SIG-M5 treated with dmso at 0.1 percent for 504 hours (cell line): ENCODE measurements around the gene FARP1.
"Not testable (repeated sequence)": the region's sequence is repeated elsewhere in the genome, so short reads cannot be mapped to it uniquely, and the experiment has no call there.

ENCODE experiments used
- DNase-seq: peaks from one replicate; lab custom pipeline; 2025; ENCODE audit not compliant: unreplicated experiment; lab: John Stamatoyannopoulos, UW

The FARP1 gene

GRCh38 chr13:98258226-98258625 lies 115.3 kb downstream of the FARP1 start:
- no peak for DNase-seq

DNA sequence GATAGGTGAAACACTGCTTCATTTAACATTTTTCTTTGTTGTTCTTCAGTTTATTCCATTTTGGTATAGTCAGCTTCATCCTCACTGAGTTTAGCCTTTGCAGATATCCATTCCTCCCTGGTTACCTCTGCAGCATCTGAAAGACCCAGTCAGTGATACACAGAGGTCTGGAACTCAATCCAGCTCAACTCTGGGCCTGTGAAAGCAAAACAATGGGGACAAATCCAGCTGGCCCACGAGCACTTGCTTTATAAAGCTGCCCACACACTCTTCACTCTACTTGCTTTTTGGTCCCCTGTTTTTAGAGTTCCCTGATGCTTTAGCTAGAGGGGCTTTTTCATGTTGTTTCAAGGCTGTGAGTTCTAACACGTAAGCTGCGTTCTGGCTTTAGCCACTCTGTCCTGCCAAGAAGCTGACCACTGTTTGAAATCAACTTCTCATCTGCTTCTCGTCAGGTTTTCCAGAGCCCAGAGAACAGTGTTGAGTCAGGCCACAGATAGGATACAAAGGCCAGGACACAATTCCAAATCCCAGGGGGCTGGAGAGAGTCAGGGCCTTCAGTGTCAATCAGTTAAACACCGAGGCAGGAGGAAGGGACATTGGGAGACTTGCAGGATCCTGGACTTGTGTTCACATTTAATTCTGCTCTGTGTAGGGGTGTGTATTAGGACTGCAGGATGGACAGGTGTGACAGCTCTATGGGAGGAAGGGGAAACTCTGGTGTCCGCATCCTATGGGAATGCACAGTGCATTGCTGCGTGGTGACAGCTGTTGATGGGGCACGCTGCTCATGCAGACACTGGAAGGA lies 117.7 kb downstream of the FARP1 start:
- DNase-seq: no peak

DNA sequence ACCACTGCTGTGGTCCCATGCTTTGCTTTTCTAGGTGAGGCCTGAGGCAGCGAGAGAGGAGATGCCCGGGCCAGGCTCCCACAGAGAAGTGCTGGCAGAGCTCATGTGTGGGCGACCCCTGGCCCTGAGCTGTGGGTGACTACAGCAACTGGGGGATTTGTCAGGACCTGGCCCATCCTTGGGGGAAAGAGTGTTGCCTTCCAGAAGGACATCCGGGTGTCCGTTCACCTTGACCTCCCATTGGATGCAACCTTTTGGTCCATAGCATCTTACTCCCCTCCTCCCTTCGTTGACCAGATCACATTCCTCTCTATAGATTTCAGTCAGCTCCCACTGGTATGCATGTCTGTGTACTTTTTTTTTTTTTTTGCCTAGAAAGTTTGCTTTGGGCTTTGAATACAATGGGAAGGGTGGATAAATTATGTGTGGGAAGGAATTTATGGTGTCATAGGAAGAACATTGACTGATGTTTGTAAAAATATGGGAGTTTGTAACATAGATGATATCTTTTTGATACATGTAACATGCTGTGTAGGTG lies 118.3 kb downstream of the FARP1 start:
- DNase-seq: no peak

DNA sequence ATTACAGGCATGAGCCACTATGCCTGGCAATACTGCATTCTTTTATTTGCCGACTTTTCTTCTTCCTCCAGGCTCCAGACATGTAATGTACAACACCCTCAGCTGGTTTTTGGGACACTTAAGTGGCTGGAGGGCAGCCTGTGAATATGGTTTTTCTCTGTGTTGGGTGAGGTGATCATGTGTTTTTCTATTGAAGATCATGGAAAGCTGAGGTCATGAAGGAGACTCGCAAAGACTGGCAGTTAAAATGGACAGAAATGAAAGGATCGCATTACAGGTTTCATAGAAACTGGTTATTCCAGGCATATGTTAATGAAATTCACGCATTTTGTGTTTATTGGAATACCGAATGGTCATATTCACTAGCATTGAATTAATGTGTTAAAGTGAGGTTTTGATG lies 119.4 kb downstream of the FARP1 start:
- DNase-seq: no peak

- no peak for DNase-seq
Observed at GRCh38 chr13:98263841-98264240, 120.9 kb downstream of the FARP1 start.

- DNase-seq: no peak
Observed at GRCh38 chr13:98264877-98265276, 122.0 kb downstream of the FARP1 start.

DNA sequence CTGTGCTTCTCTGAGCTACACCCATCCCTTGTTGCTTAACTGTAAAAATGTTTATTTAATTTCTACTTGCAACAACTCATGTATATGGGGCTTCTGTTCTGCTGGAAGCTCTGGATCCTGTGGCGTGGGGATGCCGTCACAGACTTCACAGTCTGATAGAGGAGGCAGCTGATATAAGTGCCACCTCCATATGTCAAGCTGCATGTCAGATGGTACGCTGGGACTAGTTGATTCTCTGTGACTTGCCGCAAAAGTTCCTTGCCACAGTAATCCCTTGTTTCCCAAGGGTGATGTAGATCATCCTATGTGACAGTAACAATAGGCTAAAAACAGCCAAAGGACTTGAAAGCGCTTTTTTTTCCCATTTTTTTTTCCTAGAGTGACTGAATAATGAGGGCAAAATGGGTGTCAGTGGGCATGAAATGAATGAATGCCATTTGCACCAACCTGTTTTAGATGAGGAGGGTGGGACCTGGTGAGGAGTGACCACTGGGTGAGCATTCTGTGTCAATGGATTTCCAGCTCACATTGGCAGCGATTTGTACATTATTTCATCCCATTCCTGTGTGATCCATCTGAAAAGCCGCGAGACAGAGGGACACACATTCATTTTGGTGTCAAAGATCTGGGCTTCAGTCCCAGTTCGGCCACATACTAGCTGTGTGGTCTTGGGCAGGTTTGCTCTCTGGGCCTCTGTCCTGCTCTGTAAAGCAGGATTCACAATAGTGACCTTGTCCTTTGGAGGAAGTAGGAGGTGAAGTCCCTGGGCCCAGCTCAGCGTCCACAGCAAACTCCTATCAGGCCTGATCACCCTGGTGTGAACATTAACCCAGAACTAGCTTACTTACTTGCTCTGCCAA lies 123.0 kb downstream of the FARP1 start:
- no peak for DNase-seq

DNA sequence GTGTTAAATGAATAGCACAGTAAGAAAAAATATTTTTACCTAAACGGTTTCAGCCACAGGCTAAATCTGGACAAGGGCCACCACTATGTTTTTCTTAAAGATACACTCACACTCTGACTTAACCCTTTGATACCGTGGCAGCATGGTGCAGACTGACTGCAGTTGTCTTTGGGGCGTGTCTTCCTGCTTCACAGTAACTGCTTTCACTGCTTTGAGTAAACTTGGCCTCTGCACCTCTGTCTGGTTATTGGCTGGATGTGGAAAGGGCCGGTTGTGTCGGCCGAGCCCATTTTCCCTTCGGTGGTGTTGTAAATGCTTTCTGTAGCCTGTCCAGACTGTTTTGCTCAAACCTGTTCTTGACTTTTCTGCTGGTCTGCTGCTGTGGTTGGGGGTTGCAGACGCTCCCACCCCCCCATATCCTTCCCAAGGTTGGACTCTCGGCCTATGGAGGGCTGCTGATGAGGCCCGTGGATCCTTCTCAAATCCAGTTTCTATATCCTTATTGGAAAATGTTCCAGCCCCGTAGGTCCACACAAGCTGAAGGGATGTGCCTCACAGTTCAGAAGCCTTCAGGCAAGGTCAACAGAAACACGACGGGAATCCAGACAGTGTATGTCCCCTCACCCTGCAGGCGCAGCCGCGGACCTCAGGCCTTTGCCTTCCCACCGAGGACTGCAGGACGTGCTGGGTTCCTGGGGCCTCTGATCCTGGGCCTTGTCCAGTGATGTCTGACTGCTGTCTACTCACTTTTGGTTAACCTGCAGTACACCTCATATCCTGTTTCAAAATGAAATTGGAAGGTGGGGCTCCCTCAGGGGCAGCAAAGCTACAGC lies 124.4 kb downstream of the FARP1 start:
- DNase-seq: no peak

DNA sequence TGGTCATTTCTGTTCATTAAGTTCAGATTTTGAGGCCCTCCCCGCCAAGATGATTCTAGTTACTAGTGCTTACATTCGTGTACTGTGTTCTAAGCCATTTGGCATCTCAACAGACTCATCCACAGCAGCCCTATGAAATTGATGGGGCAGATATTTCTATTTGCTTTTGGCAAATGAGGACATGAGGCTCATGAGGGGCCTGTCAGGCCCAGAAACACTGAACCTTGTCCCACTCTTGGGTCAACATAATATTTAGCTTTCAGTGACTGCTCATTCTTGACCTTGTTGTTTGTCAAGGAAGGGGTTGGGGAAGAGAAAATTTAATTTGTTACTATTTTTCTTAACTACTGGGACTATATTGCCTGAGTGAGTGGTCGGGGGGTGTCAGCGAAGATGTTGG lies 126.5 kb downstream of the FARP1 start:
- DNase-seq: no peak

GRCh38 chr13:98270819-98271218 lies 127.9 kb downstream of the FARP1 start:
- DNase-seq: no peak

- DNase-seq: not testable (repeated sequence)
Observed at GRCh38 chr13:98271646-98272045, 128.8 kb downstream of the FARP1 start.

DNA sequence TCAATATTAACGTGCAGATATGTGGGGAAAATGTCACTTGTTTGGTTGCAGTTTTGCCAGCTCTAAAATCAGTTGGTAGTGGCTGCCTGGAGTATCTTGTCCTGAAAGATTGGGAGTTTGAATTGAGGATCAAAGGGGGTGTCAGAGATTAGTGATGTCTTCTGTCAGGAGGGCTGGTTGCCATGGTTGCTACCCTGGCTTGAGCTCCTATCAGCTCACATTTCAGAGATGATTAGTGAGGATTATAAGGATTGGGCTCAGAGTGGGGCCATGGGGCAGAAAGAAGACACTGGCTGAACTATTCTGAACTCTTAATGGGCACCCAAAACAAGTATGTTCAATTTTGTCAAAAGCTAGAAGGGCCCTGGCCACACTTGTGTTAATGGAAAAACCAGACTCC lies 129.7 kb downstream of the FARP1 start:
- no peak for DNase-seq

GRCh38 chr13:98273067-98273823 lies 130.4 kb downstream of the FARP1 start:
- no peak for DNase-seq

DNA sequence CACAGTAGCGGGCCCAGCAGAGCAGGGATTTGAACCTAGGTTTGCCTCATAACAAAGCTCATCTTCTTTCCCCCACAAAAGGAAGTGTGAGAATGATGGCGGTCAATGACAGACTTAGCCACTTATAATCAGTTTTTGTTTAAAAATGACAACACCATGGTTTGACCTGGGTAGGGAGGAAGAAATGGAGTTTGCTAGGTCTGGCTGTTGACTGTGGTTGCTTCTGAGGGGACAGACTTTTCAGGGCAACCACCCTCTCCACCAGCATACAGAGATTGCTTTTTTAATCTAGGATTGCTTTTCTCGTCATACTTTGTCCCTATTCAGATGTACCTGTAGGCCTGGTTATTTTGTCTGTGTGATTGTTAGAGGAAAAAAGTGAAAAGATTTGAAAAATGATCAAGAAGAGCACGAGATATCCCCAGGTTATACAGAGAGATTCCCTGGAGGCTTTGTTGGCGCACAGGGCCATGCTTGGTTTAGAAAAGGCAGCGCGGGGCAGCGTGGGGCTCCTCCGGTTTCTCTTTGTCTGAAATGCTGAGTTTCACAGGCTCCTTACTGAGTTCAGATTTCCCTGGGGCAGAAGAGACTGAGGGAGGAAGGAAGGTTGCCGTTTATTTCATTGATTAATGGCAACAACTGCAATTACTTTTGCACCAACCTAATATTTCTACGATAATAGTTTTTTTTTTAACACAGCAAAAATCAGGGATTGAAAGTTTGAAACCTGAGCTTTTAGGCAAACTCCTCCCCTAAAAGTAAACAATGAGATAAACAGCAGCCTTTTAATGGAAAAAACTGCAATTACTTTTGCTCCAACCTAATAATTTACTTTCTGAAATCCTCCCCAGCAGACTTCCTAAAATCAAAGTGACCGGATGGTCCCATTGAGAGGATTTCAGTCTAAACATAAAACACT lies 131.2 kb downstream of the FARP1 start:
- DNase-seq: no peak

DNA sequence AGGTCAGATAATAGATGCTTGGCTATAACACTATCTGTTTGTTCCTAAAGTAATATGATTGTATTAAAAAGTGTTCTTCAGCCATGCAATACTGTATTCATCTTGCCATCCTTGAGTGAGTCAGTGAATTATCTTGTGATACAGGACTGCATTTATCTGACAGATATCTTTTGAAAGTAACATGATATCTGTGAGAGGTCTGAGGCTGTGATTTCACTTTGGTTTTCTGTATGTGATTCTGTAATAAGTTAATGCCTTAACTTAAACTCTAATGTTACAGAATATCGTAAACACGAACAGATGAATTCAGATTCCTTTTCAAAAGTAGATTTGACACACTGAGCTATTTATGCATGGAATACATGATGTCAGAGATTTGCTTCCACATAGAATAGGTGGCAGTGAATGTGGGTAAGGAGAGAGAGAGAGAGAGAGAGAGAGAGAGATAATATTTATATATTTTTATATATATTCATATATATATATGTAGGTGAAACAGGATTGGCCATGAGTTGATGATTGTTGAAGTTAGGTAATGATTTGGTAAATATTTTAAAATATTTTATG lies 132.1 kb downstream of the FARP1 start:
- DNase-seq: no peak

DNA sequence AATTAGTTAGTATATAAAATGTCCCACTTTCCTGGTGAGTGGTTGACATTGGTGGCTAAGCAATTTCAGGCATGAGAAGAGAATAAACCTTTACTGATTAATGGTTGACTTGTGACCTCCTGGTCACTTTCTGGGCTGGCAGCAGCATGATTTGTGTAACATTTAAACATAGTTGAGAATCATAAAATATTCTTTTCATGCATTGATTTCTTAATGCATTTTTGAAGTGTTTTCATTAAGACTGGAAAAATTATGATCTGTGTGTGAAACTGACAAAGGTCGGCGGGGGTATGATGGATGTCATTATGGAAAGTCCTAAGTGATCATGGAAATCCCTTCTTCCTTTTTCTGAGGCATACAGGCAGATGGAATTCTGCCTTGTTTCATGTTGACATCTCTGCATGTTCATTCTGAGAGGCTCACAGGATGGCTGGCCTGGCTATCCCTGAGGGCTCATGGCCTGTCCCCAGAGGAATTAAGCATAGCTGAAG lies 132.8 kb downstream of the FARP1 start:
- DNase-seq: no peak

DNA sequence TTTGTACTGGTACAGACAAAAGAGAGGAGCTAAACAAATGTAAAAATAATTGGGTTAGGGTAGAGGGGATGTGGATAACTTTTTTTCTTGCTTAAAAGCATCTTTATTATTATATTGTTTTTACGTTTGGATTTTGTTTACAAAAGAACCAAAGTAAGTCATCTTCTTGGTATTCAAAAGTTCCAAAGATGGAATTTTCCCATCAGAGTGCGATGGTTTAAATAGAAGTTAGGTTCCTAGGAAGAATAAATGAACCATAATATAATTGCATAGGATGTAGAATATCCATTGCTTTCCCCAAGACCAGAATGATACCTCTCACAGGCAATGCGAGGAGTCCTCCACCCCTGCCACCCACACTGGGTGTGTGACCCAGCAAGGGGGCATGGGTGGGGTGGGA lies 133.6 kb downstream of the FARP1 start:
- no peak for DNase-seq

DNA sequence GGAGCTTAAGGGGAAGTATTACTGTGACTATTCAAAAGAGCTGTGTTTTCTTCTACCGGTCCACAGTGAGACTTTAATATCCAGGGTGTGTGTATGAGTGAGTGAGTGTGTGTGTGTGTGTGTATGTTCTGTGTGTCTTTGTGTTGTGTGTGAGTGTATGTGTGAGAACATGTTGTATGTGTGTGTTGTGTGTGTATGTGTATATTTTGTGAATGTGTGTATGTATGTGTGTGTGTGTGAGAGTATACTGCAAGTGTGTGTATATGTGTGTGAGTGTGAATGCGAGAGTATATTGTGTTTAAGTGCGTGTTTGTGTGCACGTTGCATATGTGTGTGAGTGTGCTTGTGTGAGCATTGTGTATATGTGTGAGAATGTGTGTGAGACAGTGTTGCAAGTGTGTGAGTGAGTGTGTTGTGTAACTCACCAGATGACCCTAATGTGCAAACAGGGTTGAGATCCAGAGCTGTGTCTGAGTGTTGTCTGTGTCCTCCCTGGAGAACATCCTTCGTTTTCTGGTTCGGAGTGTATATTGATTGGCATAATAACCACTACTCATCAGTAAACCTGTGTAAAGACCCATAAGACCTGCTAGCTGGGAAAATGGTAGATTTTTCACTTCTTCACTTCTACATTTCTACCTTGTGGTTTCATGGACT lies 135.3 kb downstream of the FARP1 start:
- DNase-seq: no peak
